Glutamatergic neuron (in vitro differentiated cells): ENCODE data around the gene DERL3. TPM values are rescaled to one million over a fixed set of nuclear protein-coding genes. Genes with fewer than 3 reads are reported as not detected.

Source experiments
- DNase-seq: peaks from one replicate; pipeline ENCODE4 v3.0.0; 2022
- H3K27ac Mint-ChIP-seq: one replicate; pipeline ENCODE4 v1.8.0; 2020; ENCODE audit warnings: mild to moderate bottlenecking, mixed read lengths, inconsistent platforms; ENCODE audit not compliant: unreplicated experiment
- H3K27me3 Mint-ChIP-seq: one replicate; pipeline ENCODE4 v1.8.0; 2020; ENCODE audit warnings: mild to moderate bottlenecking, moderate library complexity, mixed read lengths, inconsistent platforms; ENCODE audit not compliant: unreplicated experiment
- H3K36me3 Mint-ChIP-seq: one replicate; pipeline ENCODE4 v1.8.0; 2020; ENCODE audit warnings: mild to moderate bottlenecking, mixed read lengths, inconsistent platforms; ENCODE audit not compliant: unreplicated experiment
- H3K4me1 Mint-ChIP-seq: one replicate; pipeline ENCODE4 v1.8.0; 2020; ENCODE audit warnings: mild to moderate bottlenecking, low read depth, mixed read lengths, inconsistent platforms; ENCODE audit not compliant: unreplicated experiment
- H3K4me3 Mint-ChIP-seq: one replicate; pipeline ENCODE4 v1.8.0; 2020; ENCODE audit warnings: mild to moderate bottlenecking, mixed read lengths, inconsistent platforms; ENCODE audit not compliant: unreplicated experiment
- H3K9me3 Mint-ChIP-seq: one replicate; pipeline ENCODE4 v1.8.0; 2020; ENCODE audit warnings: mild to moderate bottlenecking, moderate library complexity, mixed read lengths, inconsistent platforms; ENCODE audit not compliant: unreplicated experiment
- total RNA-seq: library from RNA; stranded (reverse); fragmentation: NEBNext Ultra II Directional; extraction: Animal tissue kit (Norgen Biotek cat#: 25700); gene quantifications from one replicate; pipeline ENCODE4 v1.2.1, GENCODE V29; 2021; ENCODE audit not compliant: unreplicated experiment
- TF ChIP-seq, protein P1 (sequence below): fragments of 200-600 bp; sonication (generic); IDR thresholded peaks from one replicate; pipeline ENCODE4 v1.5.0; 2021; ENCODE audit not compliant: partially characterized antibody, unreplicated experiment

Gene DERL3
- total RNA-seq, 1 donor from 2014 or later: 1.2 TPM

DNA sequence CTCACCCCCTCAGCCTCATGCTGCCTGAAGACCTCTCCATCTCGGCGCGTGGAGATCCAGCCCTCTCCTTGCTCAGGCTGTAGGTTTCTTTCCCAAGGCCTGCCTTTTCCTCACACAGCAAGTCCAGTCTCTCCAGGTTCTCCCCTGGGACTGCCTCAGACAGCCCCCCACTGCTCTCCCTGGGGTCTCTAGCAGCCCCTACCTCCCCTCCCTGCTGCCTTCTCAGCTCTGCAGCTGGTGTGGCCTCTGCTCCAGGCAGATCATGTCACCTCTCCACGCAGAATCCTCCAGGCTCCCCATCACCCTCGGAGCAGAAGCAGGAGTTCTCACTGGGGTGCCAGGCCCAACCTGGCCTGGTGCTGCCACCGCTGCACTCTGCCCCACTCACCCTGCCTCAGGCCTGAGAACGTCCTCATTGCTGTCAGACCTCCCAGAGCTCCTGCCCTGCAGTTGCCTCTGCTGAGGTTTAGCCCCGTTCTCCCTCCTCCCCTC is 36.9 kb downstream of the DERL3 start:
- peaks cover 1% of the 10 kb centered on the region for H3K9me3 Mint-ChIP-seq
- no peak for DNase-seq
- H3K4me3 Mint-ChIP-seq: no peak overlapping the region
- H3K27me3 Mint-ChIP-seq: peaks cover 5% of the 10 kb centered on the region
- TF ChIP-seq, protein P1, sequence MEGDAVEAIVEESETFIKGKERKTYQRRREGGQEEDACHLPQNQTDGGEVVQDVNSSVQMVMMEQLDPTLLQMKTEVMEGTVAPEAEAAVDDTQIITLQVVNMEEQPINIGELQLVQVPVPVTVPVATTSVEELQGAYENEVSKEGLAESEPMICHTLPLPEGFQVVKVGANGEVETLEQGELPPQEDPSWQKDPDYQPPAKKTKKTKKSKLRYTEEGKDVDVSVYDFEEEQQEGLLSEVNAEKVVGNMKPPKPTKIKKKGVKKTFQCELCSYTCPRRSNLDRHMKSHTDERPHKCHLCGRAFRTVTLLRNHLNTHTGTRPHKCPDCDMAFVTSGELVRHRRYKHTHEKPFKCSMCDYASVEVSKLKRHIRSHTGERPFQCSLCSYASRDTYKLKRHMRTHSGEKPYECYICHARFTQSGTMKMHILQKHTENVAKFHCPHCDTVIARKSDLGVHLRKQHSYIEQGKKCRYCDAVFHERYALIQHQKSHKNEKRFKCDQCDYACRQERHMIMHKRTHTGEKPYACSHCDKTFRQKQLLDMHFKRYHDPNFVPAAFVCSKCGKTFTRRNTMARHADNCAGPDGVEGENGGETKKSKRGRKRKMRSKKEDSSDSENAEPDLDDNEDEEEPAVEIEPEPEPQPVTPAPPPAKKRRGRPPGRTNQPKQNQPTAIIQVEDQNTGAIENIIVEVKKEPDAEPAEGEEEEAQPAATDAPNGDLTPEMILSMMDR: no peak
- peaks cover 17% of the 10 kb centered on the region for H3K4me1 Mint-ChIP-seq
- peaks cover 7% of the 10 kb centered on the region for H3K36me3 Mint-ChIP-seq
- H3K27ac Mint-ChIP-seq: peak overlapping the region; percentile 48

DNA sequence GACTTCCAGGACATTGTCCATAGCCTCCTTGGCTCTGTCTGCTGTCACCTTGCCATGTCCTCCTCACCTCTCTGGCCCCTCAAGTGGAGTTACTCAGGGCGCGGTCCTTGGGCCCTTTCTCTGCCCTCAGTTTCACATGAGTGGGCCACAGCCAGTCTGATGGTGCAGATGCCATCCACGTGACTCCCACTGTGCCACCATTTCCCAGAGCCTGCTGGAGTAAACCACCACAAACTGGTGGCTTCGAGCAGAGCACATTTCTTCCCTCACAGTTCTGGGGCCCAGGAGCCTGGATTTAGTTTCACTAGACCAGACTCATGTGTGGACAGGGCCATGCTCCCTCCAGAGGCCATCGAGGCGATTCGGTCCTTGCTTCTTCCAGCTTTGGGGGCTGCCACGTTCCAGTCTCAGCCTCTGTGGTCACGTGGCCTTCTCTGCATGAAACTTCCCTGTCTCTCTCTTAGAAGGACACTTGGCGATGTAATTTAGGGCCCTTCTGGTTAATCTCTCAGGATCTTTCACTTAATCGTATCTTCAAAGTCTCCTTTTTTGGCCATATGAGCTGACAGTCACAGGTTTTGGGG is 37.5 kb downstream of the DERL3 start:
- H3K27me3 Mint-ChIP-seq: peaks cover 5% of the 10 kb centered on the region
- H3K27ac Mint-ChIP-seq: no peak overlapping the region
- H3K4me1 Mint-ChIP-seq: peaks cover 21% of the 10 kb centered on the region
- no peak overlapping the region for H3K4me3 Mint-ChIP-seq
- TF ChIP-seq, protein P1: no peak
- DNase-seq: no peak
- H3K36me3 Mint-ChIP-seq: peaks cover 7% of the 10 kb centered on the region
- peaks cover 1% of the 10 kb centered on the region for H3K9me3 Mint-ChIP-seq

DNA sequence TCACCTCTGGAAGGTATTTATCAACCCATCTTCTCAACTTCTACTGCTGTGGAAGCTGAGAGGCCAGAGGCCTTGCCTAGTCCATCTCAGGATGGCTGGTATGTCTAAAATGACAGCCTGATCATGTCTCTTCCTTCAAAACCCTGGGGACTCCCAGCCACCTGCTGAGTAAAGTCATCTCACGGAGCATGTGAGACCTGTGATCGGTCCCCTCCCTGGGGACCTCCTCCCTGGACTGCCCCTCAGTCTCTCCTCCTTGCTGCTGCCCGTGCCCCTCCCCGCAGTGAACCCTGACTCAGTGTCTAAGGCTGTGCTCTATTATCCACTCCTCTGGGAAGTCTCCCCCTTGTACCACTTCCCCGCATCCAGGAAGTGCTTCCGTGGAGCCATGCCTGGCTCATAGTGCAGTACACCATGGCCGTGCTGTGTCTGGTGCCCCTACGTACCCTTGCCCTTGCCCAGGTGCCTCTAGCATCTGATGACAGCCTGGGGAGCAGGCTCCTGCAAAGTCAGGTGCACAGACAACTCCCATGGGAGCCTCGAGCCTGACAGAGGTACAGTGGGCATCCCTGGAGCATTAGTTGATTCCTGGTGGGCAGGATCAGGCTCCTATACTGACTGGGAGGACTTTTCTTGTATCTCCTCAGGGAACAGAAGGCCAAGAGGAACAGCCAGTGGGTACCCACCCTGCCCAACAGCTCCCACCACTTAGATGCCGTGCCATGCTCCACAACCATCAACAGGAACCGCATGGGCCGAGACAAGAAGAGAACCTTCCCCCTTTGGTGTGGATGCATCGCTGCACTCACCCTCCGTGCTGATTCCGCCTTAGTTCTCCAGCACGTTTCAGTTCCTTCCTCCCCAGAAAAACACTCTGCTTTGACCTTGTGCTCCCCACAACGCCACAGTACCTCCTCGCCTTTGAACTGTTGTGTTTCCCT is 38.2 kb downstream of the DERL3 start:
- Mint-ChIP-seq H3K27me3 (peaks cover 5% of the 10 kb centered on the region), H3K27ac (no peak overlapping the region), H3K4me3 (no peak overlapping the region), H3K4me1 (peaks cover 25% of the 10 kb centered on the region), H3K36me3 (peaks cover 7% of the 10 kb centered on the region), H3K9me3 (peaks cover 4% of the 10 kb centered on the region)
- DNase-seq: no peak
- TF ChIP-seq, protein P1: no peak

DNA sequence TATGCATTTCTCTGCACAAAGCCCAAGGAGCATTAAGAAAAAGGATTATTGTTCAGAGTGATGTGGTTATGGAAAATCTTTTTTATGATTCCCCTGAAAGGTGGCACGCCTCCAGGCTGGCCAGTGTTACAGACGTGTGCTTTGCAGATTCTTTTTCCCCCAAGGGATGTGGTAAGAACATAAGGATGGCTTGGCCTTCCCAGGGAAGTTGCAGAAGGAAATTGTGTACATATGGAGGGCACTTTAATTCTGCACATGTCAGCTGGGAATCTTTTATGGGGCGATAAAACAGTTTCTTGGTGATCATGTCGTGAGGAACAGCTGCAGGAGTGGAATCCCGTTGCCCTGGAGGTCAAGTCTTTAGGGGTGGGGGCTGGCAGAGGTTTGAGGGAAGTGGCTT is 42.3 kb downstream of the DERL3 start:
- DNase-seq: no peak
- H3K36me3 Mint-ChIP-seq: peaks cover 10% of the 10 kb centered on the region
- peaks cover 5% of the 10 kb centered on the region for H3K27me3 Mint-ChIP-seq
- H3K9me3 Mint-ChIP-seq: peaks cover 5% of the 10 kb centered on the region
- peak overlapping the region; percentile 45 for H3K27ac Mint-ChIP-seq
- no peak overlapping the region for H3K4me3 Mint-ChIP-seq
- peaks cover 33% of the 10 kb centered on the region for H3K4me1 Mint-ChIP-seq
- TF ChIP-seq, protein P1: no peak

DNA sequence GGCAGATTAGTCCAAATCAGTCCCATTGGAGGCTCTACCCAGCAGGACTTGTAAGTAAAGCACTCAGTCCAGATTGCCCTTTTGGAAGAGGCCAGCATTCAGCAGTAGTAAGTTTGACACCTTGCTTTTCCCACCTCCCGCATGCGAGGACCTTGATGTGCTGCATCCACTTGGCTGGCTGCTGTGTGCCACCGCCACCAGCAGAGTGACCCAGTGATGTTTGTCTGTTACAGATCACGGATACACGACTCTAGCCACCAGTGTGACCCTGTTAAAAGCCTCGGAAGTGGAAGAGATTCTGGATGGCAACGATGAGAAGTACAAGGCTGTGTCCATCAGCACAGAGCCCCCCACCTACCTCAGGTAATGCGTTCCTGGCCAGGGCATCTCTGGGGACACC is 45.5 kb downstream of the DERL3 start:
- TF ChIP-seq, protein P1: no peak
- peaks cover 6% of the 10 kb centered on the region for H3K9me3 Mint-ChIP-seq
- peak overlapping the region; percentile 39 for H3K4me3 Mint-ChIP-seq
- peaks cover 3% of the 10 kb centered on the region for H3K27me3 Mint-ChIP-seq
- no peak for DNase-seq
- peaks cover 10% of the 10 kb centered on the region for H3K36me3 Mint-ChIP-seq
- H3K4me1 Mint-ChIP-seq: peaks cover 43% of the 10 kb centered on the region
- no peak overlapping the region for H3K27ac Mint-ChIP-seq
